H1 (cell line): ENCODE results near the gene GNB1.

Experiments
- CBX5 ChIP-seq: fragments of 300-800, 300-1000 bp; sonication (generic); IDR thresholded peaks from 2 replicates; pipeline ENCODE4 v1.7.1; 2016; ENCODE audit warnings: antibody characterized with exemption, low read length, low read depth
- CTCF ChIP-seq, 3 experiments: IDR thresholded peaks; 1 replicate in 2 of 3; 2 replicates in 1 of 3; pipeline versions ENCODE4 v1.5.1 to v1.6.1; 2011; ENCODE audit warnings: low read length in 3 of 3, mild to moderate bottlenecking in 3 of 3, inconsistent platforms in 2 of 3, low read depth in 1 of 3, moderate library complexity in 1 of 3; ENCODE audit not compliant: insufficient read depth in 1 of 3; ENCODE audit errors: control extremely low read depth in 1 of 3
- FOSL1 ChIP-seq: IDR thresholded peaks from 2 replicates; pipeline ENCODE4 v1.6.1; 2011; ENCODE audit warnings: mild to moderate bottlenecking, low read depth, low read length, moderate library complexity; ENCODE audit not compliant: insufficient read depth
- POLR2A ChIP-seq, 2 experiments: IDR thresholded peaks; 1 replicate in 1 of 2; 2 replicates in 1 of 2; pipeline ENCODE4 v1.6.1; 2011; ENCODE audit warnings: low read depth in 2 of 2, low read length in 2 of 2, mild to moderate bottlenecking in 2 of 2; ENCODE audit errors: control extremely low read depth in 1 of 2
- USF2 ChIP-seq: IDR thresholded peaks from 2 replicates; pipeline ENCODE4 v1.6.1; 2011; ENCODE audit warnings: low read length, improper control_type of control experiment

- no peak for TF ChIP-seq CTCF (IDR thresholded peaks at IDR 0.05; ENCODE audit: control extremely low read depth in 1 of 3, insufficient read depth in 1 of 3, low read depth in 1 of 3, low read length in 3 of 3)
- no peak for TF ChIP-seq POLR2A (IDR thresholded peaks at IDR 0.05; ENCODE audit: control extremely low read depth in 1 of 2, low read depth in 2 of 2, low read length in 2 of 2)
- no peak for TF ChIP-seq USF2
- TF ChIP-seq CBX5 = no peak
- TF ChIP-seq FOSL1 = no peak
Measured at GRCh38 chr1:1862905-1863547, 27.9 kb downstream of the GNB1 start.
